ENCODE measurements around the gene KIN.
"Not testable (repeated sequence)": the region's sequence is repeated elsewhere in the genome, so short reads cannot be mapped to it uniquely, and the experiment has no call there.

Gene KIN

DNA sequence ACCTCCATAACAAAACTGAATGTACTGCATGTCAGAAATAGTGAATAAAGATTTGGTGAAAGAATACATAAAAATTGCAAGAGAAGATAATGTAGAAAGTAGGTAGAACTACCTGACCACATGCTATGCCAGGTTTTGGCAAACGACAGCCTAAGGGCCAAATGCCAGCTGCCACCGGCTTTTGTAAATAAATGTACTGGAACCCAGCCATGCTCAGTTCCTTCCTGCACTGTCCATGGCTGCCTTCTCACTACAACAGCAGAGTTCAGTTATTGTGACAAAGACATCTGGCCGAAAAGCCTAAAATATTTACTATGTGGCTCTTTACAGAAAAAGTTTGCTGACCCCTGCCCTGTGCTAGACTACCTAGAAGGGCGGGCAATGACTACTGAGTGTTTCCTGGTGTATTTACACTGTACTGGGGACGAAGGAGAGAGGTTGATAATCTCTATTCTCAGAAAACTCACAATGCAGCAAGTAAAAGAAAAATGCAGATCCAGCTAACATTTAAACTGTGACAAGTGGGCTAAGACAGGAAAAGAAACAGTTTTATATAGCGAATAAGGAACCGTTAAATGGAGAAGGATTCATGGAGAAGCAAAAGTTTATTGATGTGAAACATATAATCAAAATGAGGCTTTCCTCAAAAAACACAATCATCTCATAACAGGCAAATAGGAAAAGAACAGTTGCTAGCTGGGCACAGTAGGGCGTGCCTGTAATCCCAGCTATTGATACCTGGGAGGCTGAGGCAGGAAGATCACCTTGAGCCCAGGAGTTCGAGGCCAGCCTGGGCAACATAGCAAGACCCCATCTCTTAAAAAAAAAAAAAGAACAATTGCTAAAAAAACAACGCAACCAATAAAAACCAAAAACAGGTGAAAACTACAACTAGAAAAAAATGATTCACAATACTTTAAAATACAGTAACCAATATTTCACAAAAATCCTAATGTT is 13.7 kb downstream of the KIN start:
- no peaks in the 10 kb centered on the region for H3K4me1 ChIP-seq (ENCODE audit: control insufficient read depth in 2 of 2, insufficient read depth in 2 of 2, low read length in 2 of 2)
- H3K9me3 ChIP-seq (ENCODE audit: control insufficient read depth in 2 of 2, low read length in 2 of 2) = no peaks in the 10 kb centered on the region
- no peak overlapping the region for H3K4me3 ChIP-seq (ENCODE audit: low read length in 2 of 2)
- H3K27me3 ChIP-seq (ENCODE audit: control insufficient read depth in 2 of 2, insufficient read depth in 2 of 2, low read length in 2 of 2) = no peaks in the 10 kb centered on the region
- H3K9ac ChIP-seq (ENCODE audit: low read depth in 1 of 2, low read length in 2 of 2) = no peak overlapping the region
- no peak overlapping the region for H3K27ac ChIP-seq (ENCODE audit: low read depth in 2 of 2, low read length in 2 of 2)
- H3K36me3 ChIP-seq (ENCODE audit: control insufficient read depth in 2 of 2, insufficient read depth in 2 of 2, low read length in 2 of 2) = peaks cover 27 to 42% of the 10 kb centered on the region in 2 donors

DNA sequence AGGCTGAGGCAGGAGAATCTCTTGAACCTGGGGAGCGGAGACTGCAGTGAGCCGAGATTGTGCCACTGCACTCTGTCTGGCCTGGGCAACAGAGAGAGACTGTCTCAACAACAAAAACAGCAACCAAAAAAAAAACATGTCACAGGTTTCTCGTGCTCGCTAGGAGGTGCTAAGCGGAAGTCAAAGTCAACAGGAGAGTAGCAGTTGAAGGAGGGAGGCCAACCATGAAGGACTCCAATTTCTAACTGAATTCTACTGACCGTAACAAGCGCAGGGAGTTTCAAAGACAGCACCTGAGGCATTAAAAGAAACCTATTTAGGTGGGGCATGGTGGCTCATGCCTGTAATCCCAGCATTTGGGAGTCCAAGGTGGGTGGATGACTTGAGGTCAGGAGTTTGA is 19.4 kb downstream of the KIN start:
- Histone ChIP-seq H3K4me1 (ENCODE audit: control insufficient read depth in 2 of 2, insufficient read depth in 2 of 2, low read length in 2 of 2) (no peaks in the 10 kb centered on the region), H3K4me3 (ENCODE audit: low read length in 2 of 2) (no peak overlapping the region), H3K9ac (ENCODE audit: low read depth in 1 of 2, low read length in 2 of 2) (no peak overlapping the region), H3K27ac (ENCODE audit: low read depth in 2 of 2, low read length in 2 of 2) (no peak overlapping the region), H3K27me3 (ENCODE audit: control insufficient read depth in 2 of 2, insufficient read depth in 2 of 2, low read length in 2 of 2) (no peaks in the 10 kb centered on the region), H3K36me3 (ENCODE audit: control insufficient read depth in 2 of 2, insufficient read depth in 2 of 2, low read length in 2 of 2) (peaks cover 27 to 48% of the 10 kb centered on the region in 2 donors), H3K9me3 (ENCODE audit: control insufficient read depth in 2 of 2, low read length in 2 of 2) (no peaks in the 10 kb centered on the region)

DNA sequence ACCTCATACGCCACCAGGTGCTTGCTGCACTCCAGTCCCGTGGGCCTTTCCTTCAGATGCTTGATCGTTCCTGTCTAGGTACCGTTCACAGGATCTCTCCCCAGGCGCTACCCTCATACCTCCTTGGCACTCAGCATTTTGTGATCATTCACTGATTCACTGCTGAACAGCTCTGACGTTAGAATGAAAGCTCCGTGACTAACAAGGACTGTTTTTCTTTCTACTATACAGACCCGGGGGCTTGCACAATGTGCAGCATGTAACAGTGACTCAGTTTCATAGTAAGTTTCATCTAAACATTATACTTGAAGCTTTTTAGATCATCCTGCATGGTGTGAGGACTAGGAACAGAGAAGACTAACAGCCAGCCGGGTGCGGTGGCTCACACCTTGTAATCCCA is 20.6 kb downstream of the KIN start:
- no peak overlapping the region for H3K27ac ChIP-seq (ENCODE audit: low read depth in 2 of 2, low read length in 2 of 2)
- no peaks in the 10 kb centered on the region for H3K27me3 ChIP-seq (ENCODE audit: control insufficient read depth in 2 of 2, insufficient read depth in 2 of 2, low read length in 2 of 2)
- H3K4me1 ChIP-seq (ENCODE audit: control insufficient read depth in 2 of 2, insufficient read depth in 2 of 2, low read length in 2 of 2) = no peaks in the 10 kb centered on the region
- H3K9ac ChIP-seq (ENCODE audit: low read depth in 1 of 2, low read length in 2 of 2) = no peak overlapping the region
- H3K9me3 ChIP-seq (ENCODE audit: control insufficient read depth in 2 of 2, low read length in 2 of 2) = no peaks in the 10 kb centered on the region
- no peak overlapping the region for H3K4me3 ChIP-seq (ENCODE audit: low read length in 2 of 2)
- H3K36me3 ChIP-seq (ENCODE audit: control insufficient read depth in 2 of 2, insufficient read depth in 2 of 2, low read length in 2 of 2) = peaks cover 32 to 43% of the 10 kb centered on the region in 2 donors

DNA sequence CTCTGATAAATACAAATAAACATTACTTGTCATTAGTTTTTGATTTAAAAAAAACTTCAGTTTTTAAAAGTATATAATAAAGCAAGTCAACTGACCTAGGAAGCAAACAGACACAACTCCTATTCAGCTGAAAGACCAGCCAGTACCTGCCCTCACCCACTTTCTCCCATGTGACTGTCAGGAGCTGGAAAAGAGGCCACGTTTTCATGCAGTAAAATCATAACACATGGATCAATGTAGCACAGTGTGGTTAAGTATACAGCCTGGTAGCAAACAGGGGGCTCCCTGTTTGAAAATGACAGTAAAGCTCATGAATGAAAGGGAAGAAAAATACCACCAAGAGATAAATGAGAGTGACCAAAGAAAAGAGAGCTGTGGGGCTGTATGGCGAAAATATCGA is 21.6 kb downstream of the KIN start:
- H3K9ac ChIP-seq (ENCODE audit: low read depth in 1 of 2, low read length in 2 of 2) = no peak overlapping the region
- no peaks in the 10 kb centered on the region for H3K4me1 ChIP-seq (ENCODE audit: control insufficient read depth in 2 of 2, insufficient read depth in 2 of 2, low read length in 2 of 2)
- H3K27ac ChIP-seq (ENCODE audit: low read depth in 2 of 2, low read length in 2 of 2) = no peak overlapping the region
- no peak overlapping the region for H3K4me3 ChIP-seq (ENCODE audit: low read length in 2 of 2)
- H3K27me3 ChIP-seq (ENCODE audit: control insufficient read depth in 2 of 2, insufficient read depth in 2 of 2, low read length in 2 of 2) = no peaks in the 10 kb centered on the region
- no peaks in the 10 kb centered on the region for H3K9me3 ChIP-seq (ENCODE audit: control insufficient read depth in 2 of 2, low read length in 2 of 2)
- H3K36me3 ChIP-seq (ENCODE audit: control insufficient read depth in 2 of 2, insufficient read depth in 2 of 2, low read length in 2 of 2) = peaks cover 37 to 48% of the 10 kb centered on the region in 2 donors

DNA sequence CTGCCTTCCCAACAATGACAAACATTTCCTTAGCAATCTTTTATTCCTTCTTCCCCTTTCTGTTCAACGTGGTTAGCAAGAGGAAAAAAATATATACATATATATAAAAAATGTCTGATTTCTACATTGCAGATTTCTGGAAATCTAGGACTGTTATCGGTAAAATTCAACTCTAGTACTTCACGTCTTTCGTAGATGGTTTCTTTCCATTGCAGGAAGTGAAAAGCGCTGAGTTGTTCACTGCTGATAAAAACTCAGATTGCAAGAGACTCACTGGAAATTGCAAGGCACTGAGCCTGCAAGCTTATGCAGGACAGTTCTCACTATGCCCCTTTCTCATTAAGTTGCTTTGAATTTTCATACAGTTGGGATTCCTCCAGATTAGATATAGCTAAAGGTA is 23.9 kb downstream of the KIN start:
- no peak overlapping the region for H3K9ac ChIP-seq (ENCODE audit: low read depth in 1 of 2, low read length in 2 of 2)
- peaks cover 48 to 59% of the 10 kb centered on the region in 2 donors for H3K36me3 ChIP-seq (ENCODE audit: control insufficient read depth in 2 of 2, insufficient read depth in 2 of 2, low read length in 2 of 2)
- H3K9me3 ChIP-seq (ENCODE audit: control insufficient read depth in 2 of 2, low read length in 2 of 2) = no peaks in the 10 kb centered on the region
- no peak overlapping the region for H3K27ac ChIP-seq (ENCODE audit: low read depth in 2 of 2, low read length in 2 of 2)
- H3K4me1 ChIP-seq (ENCODE audit: control insufficient read depth in 2 of 2, insufficient read depth in 2 of 2, low read length in 2 of 2) = no peaks in the 10 kb centered on the region
- H3K4me3 ChIP-seq (ENCODE audit: low read length in 2 of 2) = no peak overlapping the region
- H3K27me3 ChIP-seq (ENCODE audit: control insufficient read depth in 2 of 2, insufficient read depth in 2 of 2, low read length in 2 of 2) = no peaks in the 10 kb centered on the region

DNA sequence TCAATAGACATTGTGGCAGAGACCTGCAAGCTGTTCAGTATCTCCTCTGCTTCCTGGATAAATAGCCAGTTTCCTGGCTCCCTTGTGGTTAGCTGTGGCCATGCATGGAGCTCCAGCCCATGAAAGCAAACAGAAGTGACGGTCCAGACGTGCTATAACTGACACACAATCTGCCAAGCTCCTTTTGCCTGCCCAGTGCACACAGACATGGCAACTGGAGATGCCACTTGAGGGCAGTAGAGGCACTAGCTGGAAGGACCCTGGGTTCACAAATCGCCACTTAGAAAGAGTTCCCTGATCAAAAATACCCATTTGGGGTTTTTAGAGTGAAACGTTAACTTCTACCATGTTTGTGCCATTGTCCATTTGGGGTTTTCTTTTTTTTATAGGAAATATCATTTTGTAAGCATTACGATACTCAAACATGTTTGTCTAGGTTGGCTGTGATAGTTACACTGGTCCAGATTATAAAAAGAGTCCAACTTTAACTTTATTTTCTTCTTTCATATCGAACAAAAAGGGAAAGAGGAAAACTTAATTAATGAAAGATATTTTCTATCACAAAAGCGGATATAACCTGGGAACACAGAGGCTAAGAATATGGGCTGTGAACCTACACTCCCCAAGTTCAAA is 31.3 kb downstream of the KIN start:
- Histone ChIP-seq H3K36me3 (ENCODE audit: control insufficient read depth in 2 of 2, insufficient read depth in 2 of 2, low read length in 2 of 2) (peaks cover 56 to 61% of the 10 kb centered on the region in 2 donors), H3K9ac (ENCODE audit: low read depth in 1 of 2, low read length in 2 of 2) (no peak overlapping the region), H3K9me3 (ENCODE audit: control insufficient read depth in 2 of 2, low read length in 2 of 2) (no peaks in the 10 kb centered on the region), H3K4me3 (ENCODE audit: low read length in 2 of 2) (no peak overlapping the region), H3K27ac (ENCODE audit: low read depth in 2 of 2, low read length in 2 of 2) (no peak overlapping the region), H3K4me1 (ENCODE audit: control insufficient read depth in 2 of 2, insufficient read depth in 2 of 2, low read length in 2 of 2) (no peaks in the 10 kb centered on the region), H3K27me3 (ENCODE audit: control insufficient read depth in 2 of 2, insufficient read depth in 2 of 2, low read length in 2 of 2) (no peaks in the 10 kb centered on the region)

DNA sequence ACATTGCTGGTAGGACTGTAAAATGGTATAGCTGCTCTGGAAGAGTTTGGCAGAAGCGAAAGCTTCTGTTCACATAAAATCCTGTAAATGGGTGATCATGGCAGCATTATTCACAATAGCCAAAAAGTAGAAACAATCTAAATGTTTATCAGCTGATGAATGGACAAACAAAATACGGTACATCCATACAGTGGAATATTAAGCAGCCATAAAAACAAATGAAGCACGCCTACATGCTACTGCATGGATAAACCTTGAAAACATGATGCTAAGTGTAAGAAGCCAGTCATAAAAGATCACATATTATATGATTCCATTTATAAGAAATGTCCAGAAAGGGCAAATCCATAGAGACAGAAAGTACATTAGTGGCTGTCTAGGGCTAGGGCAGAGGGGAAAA is 32.7 kb downstream of the KIN start:
- H3K9ac ChIP-seq (ENCODE audit: low read depth in 1 of 2, low read length in 2 of 2) = no peak overlapping the region
- H3K9me3 ChIP-seq (ENCODE audit: control insufficient read depth in 2 of 2, low read length in 2 of 2) = no peaks in the 10 kb centered on the region
- no peaks in the 10 kb centered on the region for H3K4me1 ChIP-seq (ENCODE audit: control insufficient read depth in 2 of 2, insufficient read depth in 2 of 2, low read length in 2 of 2)
- no peaks in the 10 kb centered on the region for H3K27me3 ChIP-seq (ENCODE audit: control insufficient read depth in 2 of 2, insufficient read depth in 2 of 2, low read length in 2 of 2)
- no peak overlapping the region for H3K27ac ChIP-seq (ENCODE audit: low read depth in 2 of 2, low read length in 2 of 2)
- peaks cover 47 to 51% of the 10 kb centered on the region in 2 donors for H3K36me3 ChIP-seq (ENCODE audit: control insufficient read depth in 2 of 2, insufficient read depth in 2 of 2, low read length in 2 of 2)
- H3K4me3 ChIP-seq (ENCODE audit: low read length in 2 of 2) = no peak overlapping the region

DNA sequence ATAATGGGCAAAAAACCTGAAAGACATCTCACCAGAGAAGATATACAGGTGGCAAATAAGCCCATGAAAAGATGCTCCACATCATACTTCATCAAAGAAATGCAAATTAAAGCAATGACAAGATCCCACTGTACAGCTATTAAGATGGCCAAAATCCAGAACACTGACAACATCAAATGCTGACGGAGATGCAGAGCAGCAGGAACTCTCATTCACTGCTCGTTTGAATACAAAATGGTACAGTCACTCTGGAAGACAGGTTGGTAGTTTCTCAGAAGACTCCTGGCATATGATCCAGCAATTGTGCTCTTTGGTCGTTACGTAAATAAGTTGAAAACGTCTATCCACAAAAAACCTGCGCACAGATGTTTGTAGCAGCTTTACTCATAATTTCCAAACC is 35.5 kb downstream of the KIN start:
- H3K4me1 ChIP-seq (ENCODE audit: control insufficient read depth in 2 of 2, insufficient read depth in 2 of 2, low read length in 2 of 2) = no peaks in the 10 kb centered on the region
- H3K36me3 ChIP-seq (ENCODE audit: control insufficient read depth in 2 of 2, insufficient read depth in 2 of 2, low read length in 2 of 2) = peaks cover 27 to 36% of the 10 kb centered on the region in 2 donors
- no peak overlapping the region for H3K9ac ChIP-seq (ENCODE audit: low read depth in 1 of 2, low read length in 2 of 2)
- H3K4me3 ChIP-seq (ENCODE audit: low read length in 2 of 2) = no peak overlapping the region
- H3K27me3 ChIP-seq (ENCODE audit: control insufficient read depth in 2 of 2, insufficient read depth in 2 of 2, low read length in 2 of 2) = no peaks in the 10 kb centered on the region
- H3K9me3 ChIP-seq (ENCODE audit: control insufficient read depth in 2 of 2, low read length in 2 of 2) = no peaks in the 10 kb centered on the region
- no peak overlapping the region for H3K27ac ChIP-seq (ENCODE audit: low read depth in 2 of 2, low read length in 2 of 2)

DNA sequence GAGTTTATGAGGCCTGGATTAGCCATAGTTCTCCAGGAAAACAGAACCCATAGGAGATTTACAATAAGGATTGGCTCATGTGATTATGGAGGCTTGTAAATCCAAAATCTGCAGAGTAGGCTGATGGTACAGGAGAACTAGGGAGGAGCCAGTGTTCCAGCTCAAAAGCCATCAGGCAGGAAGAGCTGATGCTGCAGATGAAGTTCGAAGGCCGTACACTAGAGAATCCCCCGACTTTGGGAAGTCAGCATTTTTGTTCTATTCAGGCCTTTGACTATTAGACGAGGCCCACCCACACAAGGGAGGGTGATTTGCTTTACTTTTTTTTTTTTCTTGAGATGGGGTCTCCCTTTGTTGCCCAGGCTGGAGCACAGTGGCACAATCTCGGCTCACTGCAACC is 37.6 kb downstream of the KIN start:
- H3K9ac ChIP-seq (ENCODE audit: low read depth in 1 of 2, low read length in 2 of 2) = no peak overlapping the region
- no peaks in the 10 kb centered on the region for H3K27me3 ChIP-seq (ENCODE audit: control insufficient read depth in 2 of 2, insufficient read depth in 2 of 2, low read length in 2 of 2)
- H3K27ac ChIP-seq (ENCODE audit: low read depth in 2 of 2, low read length in 2 of 2) = no peak overlapping the region
- peaks cover 25% of the 10 kb centered on the region in 2 donors for H3K36me3 ChIP-seq (ENCODE audit: control insufficient read depth in 2 of 2, insufficient read depth in 2 of 2, low read length in 2 of 2)
- no peaks in the 10 kb centered on the region for H3K4me1 ChIP-seq (ENCODE audit: control insufficient read depth in 2 of 2, insufficient read depth in 2 of 2, low read length in 2 of 2)
- no peak overlapping the region for H3K4me3 ChIP-seq (ENCODE audit: low read length in 2 of 2)
- no peaks in the 10 kb centered on the region for H3K9me3 ChIP-seq (ENCODE audit: control insufficient read depth in 2 of 2, low read length in 2 of 2)

DNA sequence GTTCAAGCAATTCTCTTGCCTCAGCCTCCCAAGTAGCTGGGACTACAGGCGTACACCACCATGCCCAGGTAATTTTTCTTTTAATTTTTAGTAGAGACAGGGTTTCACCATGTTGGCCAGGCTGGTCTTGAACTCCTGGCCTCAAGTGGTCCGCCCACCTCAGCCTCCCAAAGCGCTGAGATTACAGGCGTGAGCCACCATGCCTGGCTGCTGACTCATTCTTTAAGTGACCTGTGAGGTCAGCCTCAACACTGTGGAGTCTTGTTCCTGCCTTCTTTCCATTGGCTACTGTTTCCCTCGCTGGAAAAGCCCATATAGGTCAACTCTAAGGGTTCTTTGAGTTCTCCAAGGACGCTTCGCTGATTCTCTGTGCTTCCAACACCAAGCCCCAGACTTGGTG is 39.2 kb downstream of the KIN start:
- H3K9me3 ChIP-seq (ENCODE audit: control insufficient read depth in 2 of 2, low read length in 2 of 2); H3K27ac ChIP-seq (ENCODE audit: low read depth in 2 of 2, low read length in 2 of 2); H3K4me1 ChIP-seq (ENCODE audit: control insufficient read depth in 2 of 2, insufficient read depth in 2 of 2, low read length in 2 of 2); H3K4me3 ChIP-seq (ENCODE audit: low read length in 2 of 2); H3K9ac ChIP-seq (ENCODE audit: low read depth in 1 of 2, low read length in 2 of 2); H3K27me3 ChIP-seq (ENCODE audit: control insufficient read depth in 2 of 2, insufficient read depth in 2 of 2, low read length in 2 of 2): not testable (repeated sequence)
- peaks cover 12 to 16% of the 10 kb centered on the region in 2 donors for H3K36me3 ChIP-seq (ENCODE audit: control insufficient read depth in 2 of 2, insufficient read depth in 2 of 2, low read length in 2 of 2)
